Mammary epithelial cell (primary cell): ENCODE results near the gene ATOH7.

ENCODE experiments used
- CTCF ChIP-seq, 2 donors: IDR thresholded peaks in 1 of 2; conservative IDR thresholded peaks in 1 of 2; 2 replicates each; pipeline ENCODE4 v1.5.1; 2011 to 2012; ENCODE audit warnings: inconsistent platforms in 2 of 2, low read length in 2 of 2, mild to moderate bottlenecking in 2 of 2, control low read depth in 1 of 2, low read depth in 1 of 2; ENCODE audit not compliant: insufficient read depth in 1 of 2; ENCODE audit errors: extremely low read depth in 1 of 2
- EZH2 ChIP-seq: IDR thresholded peaks from 2 replicates; pipeline ENCODE4 v1.6.1; 2012; ENCODE audit warnings: low read length, inconsistent platforms, borderline replicate concordance

- TF ChIP-seq CTCF (conservative IDR thresholded peaks at IDR 0.05 in 1 of 2, IDR thresholded peaks at IDR 0.05 in 1 of 2; ENCODE audit: extremely low read depth in 1 of 2, insufficient read depth in 1 of 2, low read depth in 1 of 2, low read length in 2 of 2) (no peak), EZH2 (no peak)
These were observed 10.7 kb downstream of the ATOH7 start for GRCh38 chr10:68221196-68221595.
